OCI-LY7 (cell line): ENCODE measurements around the gene CERK.

Experiments used
- CTCF ChIP-seq: fragments of 200-600 bp; sonication (generic); conservative IDR thresholded peaks from 2 replicates; pipeline ENCODE4 v1.5.1; 2014; ENCODE audit warnings: mild to moderate bottlenecking, antibody characterized with exemption, low read length, moderate library complexity, mixed read lengths
- EZH2phosphoT487 ChIP-seq: fragments of 200-600 bp; sonication (generic); IDR thresholded peaks from 2 replicates; pipeline ENCODE4 v1.6.1; 2018; ENCODE audit warnings: low read depth, borderline replicate concordance, mild to moderate bottlenecking, mixed run types, antibody characterized with exemption, low read length, moderate library complexity, mixed read lengths

DNA sequence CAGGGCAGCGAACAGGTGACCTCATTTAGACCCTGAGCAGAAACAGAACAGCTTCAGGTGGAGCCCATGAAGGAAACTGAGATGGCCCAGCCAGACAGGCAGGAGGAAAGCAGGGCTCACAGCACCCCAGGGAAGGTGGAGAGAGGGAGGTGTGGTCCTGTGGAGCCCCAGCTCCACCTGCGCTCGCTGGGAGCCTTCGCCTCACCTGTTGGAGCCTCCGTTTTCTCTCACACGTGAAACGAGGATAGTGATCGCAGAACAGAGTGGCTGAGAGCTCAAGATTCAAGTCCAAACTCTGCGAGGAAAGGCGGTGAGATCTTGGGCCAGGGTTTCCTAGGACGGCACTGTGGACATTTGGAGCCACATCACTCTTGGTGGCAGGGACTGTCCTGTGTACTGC is 8.6 kb upstream of the CERK start:
- TF ChIP-seq CTCF (no peak), EZH2phosphoT487 (no peak)
